BE2C (cell line): ENCODE results near the gene USP46.

Experiments
- DNase-seq: peaks from one replicate; pipeline ENCODE4 v3.0.0-alpha.2; 2020
- H3K27me3 ChIP-seq: fragments of 250-450 bp; sonication (Bioruptor Pico); 2 replicates; pipeline ENCODE4 v1.5.1; 2020; ENCODE audit warnings: mild to moderate bottlenecking
- H3K36me3 ChIP-seq: fragments of 250-450 bp; sonication (Bioruptor Pico); 2 replicates; pipeline ENCODE4 v1.5.1; 2020; ENCODE audit warnings: mild to moderate bottlenecking
- H3K4me1 ChIP-seq: fragments of 250-450 bp; sonication (Bioruptor Pico); 2 replicates; pipeline ENCODE4 v1.5.1; 2020
- H3K4me3 ChIP-seq: 2 replicates; pipeline ENCODE4 v1.5.1; 2011; ENCODE audit warnings: low read depth, low read length
- H3K9me3 ChIP-seq: fragments of 250-450 bp; sonication (Bioruptor Pico); 2 replicates; pipeline ENCODE4 v1.5.1; 2020
- CTCF ChIP-seq: IDR thresholded peaks from 2 replicates; pipeline ENCODE4 v1.5.1; 2012; ENCODE audit warnings: mild to moderate bottlenecking, low read depth, low read length

USP46 gene

GRCh38 chr4:52675111-52675510 is 16.0 kb upstream of the USP46 start:
- no peaks in the 10 kb centered on the region for H3K36me3 ChIP-seq
- no peak for DNase-seq
- no peaks in the 10 kb centered on the region for H3K4me1 ChIP-seq
- TF ChIP-seq CTCF = no peak
- no peaks in the 10 kb centered on the region for H3K27me3 ChIP-seq
- H3K9me3 ChIP-seq = no peaks in the 10 kb centered on the region
- no peak overlapping the region for H3K4me3 ChIP-seq

GRCh38 chr4:52670739-52671138 is 11.6 kb upstream of the USP46 start:
- no peaks in the 10 kb centered on the region for H3K4me1 ChIP-seq
- DNase-seq = no peak
- H3K4me3 ChIP-seq = no peak overlapping the region
- H3K27me3 ChIP-seq = no peaks in the 10 kb centered on the region
- no peaks in the 10 kb centered on the region for H3K9me3 ChIP-seq
- no peaks in the 10 kb centered on the region for H3K36me3 ChIP-seq
- TF ChIP-seq CTCF = no peak

- no peaks in the 10 kb centered on the region for H3K36me3 ChIP-seq
- H3K27me3 ChIP-seq = no peaks in the 10 kb centered on the region
- no peaks in the 10 kb centered on the region for H3K4me1 ChIP-seq
- no peak for DNase-seq
- H3K9me3 ChIP-seq = no peaks in the 10 kb centered on the region
- no peak for TF ChIP-seq CTCF
- H3K4me3 ChIP-seq = no peak overlapping the region
Measured at GRCh38 chr4:52670121-52670520, 11.0 kb upstream of the USP46 start.

GRCh38 chr4:52665592-52665991 is 6.5 kb upstream of the USP46 start:
- Histone ChIP-seq H3K4me3 (no peak overlapping the region), H3K36me3 (no peaks in the 10 kb centered on the region), H3K4me1 (no peaks in the 10 kb centered on the region), H3K27me3 (no peaks in the 10 kb centered on the region), H3K9me3 (no peaks in the 10 kb centered on the region)
- TF ChIP-seq CTCF = peak; percentile 37
- DNase-seq = no peak

GRCh38 chr4:52664479-52664878 is 5.4 kb upstream of the USP46 start:
- Histone ChIP-seq H3K27me3 (no peaks in the 10 kb centered on the region), H3K9me3 (no peaks in the 10 kb centered on the region), H3K36me3 (no peaks in the 10 kb centered on the region), H3K4me3 (no peak overlapping the region), H3K4me1 (no peaks in the 10 kb centered on the region)
- DNase-seq = no peak
- TF ChIP-seq CTCF = no peak

- no peak for TF ChIP-seq CTCF
- H3K27me3 ChIP-seq = no peaks in the 10 kb centered on the region
- DNase-seq = no peak
- no peaks in the 10 kb centered on the region for H3K4me1 ChIP-seq
- no peaks in the 10 kb centered on the region for H3K36me3 ChIP-seq
- no peaks in the 10 kb centered on the region for H3K9me3 ChIP-seq
- H3K4me3 ChIP-seq = no peak overlapping the region
Measured at GRCh38 chr4:52661966-52662690, 3.0 kb upstream of the USP46 start.
